WTC11 (cell line): ENCODE measurements around the gene CFL1. TPM values are rescaled to one million over a fixed set of nuclear protein-coding genes. Genes with fewer than 3 reads are reported as not detected.

Experiments
- ATAC-seq: fragments of 200-7000 bp; cut with Tn5 transposase; 2 replicates; pipeline ENCODE4 v1.10.0; 2021; ENCODE audit warnings: mild to moderate bottlenecking, moderate library complexity
- CTCF ChIA-PET: fragments of 300-600 bp; sonication (Branson Sonifier 250); formaldehyde crosslinking; loops from one replicate; lab custom pipeline; 2021; ENCODE audit warnings: antibody characterized with exemption; lab: Charles Lee
- POLR2A ChIA-PET: fragments of 350-600 bp; sonication (Branson Sonifier 250); formaldehyde crosslinking; loops from one replicate; lab custom pipeline; 2021; ENCODE audit warnings: antibody characterized with exemption; lab: Charles Lee
- DNase-seq: peaks from one replicate; pipeline ENCODE4 v3.0.0; 2021; ENCODE audit warnings: low spot score
- H3K27ac Mint-ChIP-seq: 2 replicates; pipeline ENCODE4 v1.8.0; 2021; ENCODE audit warnings: mixed read lengths
- H3K27me3 Mint-ChIP-seq: 2 replicates; pipeline ENCODE4 v1.8.0; 2021; ENCODE audit warnings: low read depth, mild to moderate bottlenecking, moderate library complexity, mixed read lengths
- H3K36me3 Mint-ChIP-seq: 2 replicates; pipeline ENCODE4 v1.8.0; 2021; ENCODE audit warnings: mixed read lengths
- H3K4me1 Mint-ChIP-seq: 2 replicates; pipeline ENCODE4 v1.8.0; 2022; ENCODE audit warnings: mixed read lengths
- H3K4me3 Mint-ChIP-seq: 2 replicates; pipeline ENCODE4 v1.8.0; 2021; ENCODE audit warnings: mild to moderate bottlenecking, moderate library complexity, mixed read lengths
- H3K9me3 Mint-ChIP-seq: 2 replicates; pipeline ENCODE4 v1.8.0; 2021; ENCODE audit warnings: mixed read lengths
- CREB1 ChIP-seq: sonication (generic); formaldehyde crosslinking; IDR thresholded peaks from 2 replicates; pipeline ENCODE4 v1.8.0; 2023; ENCODE audit warnings: mild to moderate bottlenecking, missing genetic modification reagents
- CREM ChIP-seq: sonication (generic); formaldehyde crosslinking; IDR thresholded peaks from 2 replicates; pipeline ENCODE4 v1.8.1; 2022; ENCODE audit warnings: mild to moderate bottlenecking, missing genetic modification reagents, moderate library complexity
- ETV6 ChIP-seq: sonication (generic); formaldehyde crosslinking; IDR thresholded peaks from 2 replicates; pipeline ENCODE4 v1.8.1; 2022; ENCODE audit warnings: mild to moderate bottlenecking, missing genetic modification reagents
- FOXK1 ChIP-seq: sonication (generic); formaldehyde crosslinking; IDR thresholded peaks from 2 replicates; pipeline ENCODE4 v1.8.0; 2022; ENCODE audit warnings: mild to moderate bottlenecking, moderate library complexity, missing genetic modification reagents
- GABPB1 ChIP-seq: sonication (generic); formaldehyde crosslinking; IDR thresholded peaks from 2 replicates; pipeline ENCODE4 v1.8.1; 2023; ENCODE audit warnings: mild to moderate bottlenecking, missing genetic modification reagents
- HMGA2 ChIP-seq: fragments of 250-450 bp; sonication (Bioruptor Pico); IDR thresholded peaks from 2 replicates; pipeline ENCODE4 v1.4.0; 2021; ENCODE audit warnings: mild to moderate bottlenecking, moderate library complexity
- KAT7 ChIP-seq: sonication (generic); formaldehyde crosslinking; IDR thresholded peaks from 2 replicates; pipeline ENCODE4 v1.8.1; 2023; ENCODE audit warnings: missing genetic modification reagents, mild to moderate bottlenecking, borderline replicate concordance
- NFATC4 ChIP-seq: fragments of 250-450 bp; sonication (Bioruptor Pico); IDR thresholded peaks from 2 replicates; pipeline ENCODE4 v1.9.0; 2021; ENCODE audit warnings: mild to moderate bottlenecking
- NFYB ChIP-seq: sonication (generic); formaldehyde crosslinking; conservative IDR thresholded peaks from 2 replicates; pipeline ENCODE4 v1.8.0; 2022; ENCODE audit warnings: low read depth, missing genetic modification reagents
- NR1H2 ChIP-seq: sonication (generic); formaldehyde crosslinking; IDR thresholded peaks from 2 replicates; pipeline ENCODE4 v1.9.0; 2021; ENCODE audit warnings: mild to moderate bottlenecking, moderate library complexity, missing genetic modification reagents
- PRRX2 ChIP-seq: fragments of 250-450 bp; sonication (Bioruptor Pico); IDR thresholded peaks from 2 replicates; pipeline ENCODE4 v1.8.0; 2021; ENCODE audit warnings: mild to moderate bottlenecking
- SMAD4 ChIP-seq: sonication (generic); formaldehyde crosslinking; IDR thresholded peaks from 2 replicates; pipeline ENCODE4 v1.8.0; 2022; ENCODE audit warnings: mild to moderate bottlenecking, missing genetic modification reagents
- SOX15 ChIP-seq: fragments of 250-450 bp; sonication (Bioruptor Pico); IDR thresholded peaks from 2 replicates; pipeline ENCODE4 v1.9.0; 2021; ENCODE audit warnings: mild to moderate bottlenecking
- TCF7 ChIP-seq: sonication (generic); formaldehyde crosslinking; IDR thresholded peaks from 2 replicates; pipeline ENCODE4 v1.8.0; 2022; ENCODE audit warnings: mild to moderate bottlenecking, low read depth, missing genetic modification reagents, moderate library complexity
- TEAD4 ChIP-seq: sonication (generic); formaldehyde crosslinking; IDR thresholded peaks from 2 replicates; pipeline ENCODE4 v1.8.0; 2022; ENCODE audit warnings: mild to moderate bottlenecking, missing genetic modification reagents
- TP53 ChIP-seq: sonication (generic); formaldehyde crosslinking; IDR thresholded peaks from 2 replicates; pipeline ENCODE4 v1.8.1; 2023; ENCODE audit warnings: mild to moderate bottlenecking, missing genetic modification reagents
- USF2 ChIP-seq: sonication (generic); formaldehyde crosslinking; IDR thresholded peaks from 2 replicates; pipeline ENCODE4 v1.8.1; 2023; ENCODE audit warnings: mild to moderate bottlenecking, missing genetic modification reagents, moderate library complexity
- ZNF138 ChIP-seq: sonication (generic); formaldehyde crosslinking; conservative IDR thresholded peaks from 2 replicates; pipeline ENCODE4 v1.8.1; 2022; ENCODE audit warnings: mild to moderate bottlenecking, moderate library complexity, missing genetic modification reagents
- ZNF396 ChIP-seq: fragments of 250-450 bp; sonication (Bioruptor Pico); IDR thresholded peaks from 2 replicates; pipeline ENCODE4 v1.8.0; 2021; ENCODE audit warnings: mild to moderate bottlenecking, moderate library complexity, borderline replicate concordance
- ZNF671 ChIP-seq: fragments of 250-450 bp; sonication (Bioruptor Pico); IDR thresholded peaks from 2 replicates; pipeline ENCODE4 v1.8.0; 2021; ENCODE audit warnings: mild to moderate bottlenecking
- total RNA-seq: library from RNA; stranded (reverse); gene quantifications from 3 replicates; pipeline ENCODE4 v1.2.3, GENCODE V29; 2021
- TF ChIP-seq, protein P1 (sequence below): sonication (generic); formaldehyde crosslinking; IDR thresholded peaks from 2 replicates; pipeline ENCODE4 v1.8.0; 2022; ENCODE audit warnings: missing genetic modification reagents
- TF ChIP-seq, protein P2 (sequence below): sonication (generic); formaldehyde crosslinking; IDR thresholded peaks from 2 replicates; pipeline ENCODE4 v1.8.1; 2023; ENCODE audit warnings: mild to moderate bottlenecking, missing genetic modification reagents, borderline replicate concordance
- TF ChIP-seq, protein P3 (sequence below): sonication (generic); formaldehyde crosslinking; IDR thresholded peaks from 2 replicates; pipeline ENCODE4 v1.8.0; 2023; ENCODE audit warnings: missing genetic modification reagents, mild to moderate bottlenecking, borderline replicate concordance

The CFL1 gene
- total RNA-seq, 1 experiment from 2014 or later, result 1,073 TPM

DNA sequence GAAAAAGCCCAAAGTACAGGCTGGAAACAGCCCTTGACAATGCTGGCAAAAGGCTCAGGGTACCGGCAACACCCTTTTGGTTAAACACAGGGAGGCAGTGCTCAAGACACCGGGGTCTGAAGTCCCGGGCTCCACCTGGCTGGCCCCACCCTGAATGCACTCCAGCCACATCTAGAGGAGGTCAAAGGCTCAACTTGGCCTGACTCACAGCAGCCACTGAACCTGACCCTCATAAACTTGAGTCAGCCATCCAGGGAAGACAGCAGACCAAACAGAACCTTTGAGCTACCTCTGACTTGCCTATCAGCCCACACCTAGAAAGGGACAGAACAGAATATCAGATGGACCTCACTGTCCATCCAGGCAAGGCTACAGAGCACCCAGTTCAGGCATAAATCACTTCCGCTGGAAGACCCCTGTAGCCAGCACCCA is 3.8 kb downstream of the CFL1 start:
- Mint-ChIP-seq H3K9me3 (peaks cover 6% of the 10 kb centered on the region; the same call in 1 of the 2 replicates), H3K36me3 (peaks cover 53% of the 10 kb centered on the region), H3K27me3 (no peaks in the 10 kb centered on the region), H3K27ac (peak overlapping the region; percentile 41), H3K4me3 (peak overlapping the region; percentile 37; the same call in 1 of the 2 replicates), H3K4me1 (peaks cover 23% of the 10 kb centered on the region)
- DNase-seq (no peak), ATAC-seq (no peak)
- TF ChIP-seq ZNF396, result no peak
- no peak for TF ChIP-seq TP53
- TF ChIP-seq HMGA2 (CRISPR knock-in tag), result no peak
- no peak for TF ChIP-seq SMAD4 (CRISPR knock-in tag)
- TF ChIP-seq ETV6 (CRISPR knock-in tag), result no peak
- TF ChIP-seq, protein P1, sequence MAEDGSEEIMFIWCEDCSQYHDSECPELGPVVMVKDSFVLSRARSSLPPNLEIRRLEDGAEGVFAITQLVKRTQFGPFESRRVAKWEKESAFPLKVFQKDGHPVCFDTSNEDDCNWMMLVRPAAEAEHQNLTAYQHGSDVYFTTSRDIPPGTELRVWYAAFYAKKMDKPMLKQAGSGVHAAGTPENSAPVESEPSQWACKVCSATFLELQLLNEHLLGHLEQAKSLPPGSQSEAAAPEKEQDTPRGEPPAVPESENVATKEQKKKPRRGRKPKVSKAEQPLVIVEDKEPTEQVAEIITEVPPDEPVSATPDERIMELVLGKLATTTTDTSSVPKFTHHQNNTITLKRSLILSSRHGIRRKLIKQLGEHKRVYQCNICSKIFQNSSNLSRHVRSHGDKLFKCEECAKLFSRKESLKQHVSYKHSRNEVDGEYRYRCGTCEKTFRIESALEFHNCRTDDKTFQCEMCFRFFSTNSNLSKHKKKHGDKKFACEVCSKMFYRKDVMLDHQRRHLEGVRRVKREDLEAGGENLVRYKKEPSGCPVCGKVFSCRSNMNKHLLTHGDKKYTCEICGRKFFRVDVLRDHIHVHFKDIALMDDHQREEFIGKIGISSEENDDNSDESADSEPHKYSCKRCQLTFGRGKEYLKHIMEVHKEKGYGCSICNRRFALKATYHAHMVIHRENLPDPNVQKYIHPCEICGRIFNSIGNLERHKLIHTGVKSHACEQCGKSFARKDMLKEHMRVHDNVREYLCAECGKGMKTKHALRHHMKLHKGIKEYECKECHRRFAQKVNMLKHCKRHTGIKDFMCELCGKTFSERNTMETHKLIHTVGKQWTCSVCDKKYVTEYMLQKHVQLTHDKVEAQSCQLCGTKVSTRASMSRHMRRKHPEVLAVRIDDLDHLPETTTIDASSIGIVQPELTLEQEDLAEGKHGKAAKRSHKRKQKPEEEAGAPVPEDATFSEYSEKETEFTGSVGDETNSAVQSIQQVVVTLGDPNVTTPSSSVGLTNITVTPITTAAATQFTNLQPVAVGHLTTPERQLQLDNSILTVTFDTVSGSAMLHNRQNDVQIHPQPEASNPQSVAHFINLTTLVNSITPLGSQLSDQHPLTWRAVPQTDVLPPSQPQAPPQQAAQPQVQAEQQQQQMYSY, result no peak
- TF ChIP-seq GABPB1, result no peak
- no peak for TF ChIP-seq FOXK1 (CRISPR knock-in tag)
- TF ChIP-seq, protein P2, sequence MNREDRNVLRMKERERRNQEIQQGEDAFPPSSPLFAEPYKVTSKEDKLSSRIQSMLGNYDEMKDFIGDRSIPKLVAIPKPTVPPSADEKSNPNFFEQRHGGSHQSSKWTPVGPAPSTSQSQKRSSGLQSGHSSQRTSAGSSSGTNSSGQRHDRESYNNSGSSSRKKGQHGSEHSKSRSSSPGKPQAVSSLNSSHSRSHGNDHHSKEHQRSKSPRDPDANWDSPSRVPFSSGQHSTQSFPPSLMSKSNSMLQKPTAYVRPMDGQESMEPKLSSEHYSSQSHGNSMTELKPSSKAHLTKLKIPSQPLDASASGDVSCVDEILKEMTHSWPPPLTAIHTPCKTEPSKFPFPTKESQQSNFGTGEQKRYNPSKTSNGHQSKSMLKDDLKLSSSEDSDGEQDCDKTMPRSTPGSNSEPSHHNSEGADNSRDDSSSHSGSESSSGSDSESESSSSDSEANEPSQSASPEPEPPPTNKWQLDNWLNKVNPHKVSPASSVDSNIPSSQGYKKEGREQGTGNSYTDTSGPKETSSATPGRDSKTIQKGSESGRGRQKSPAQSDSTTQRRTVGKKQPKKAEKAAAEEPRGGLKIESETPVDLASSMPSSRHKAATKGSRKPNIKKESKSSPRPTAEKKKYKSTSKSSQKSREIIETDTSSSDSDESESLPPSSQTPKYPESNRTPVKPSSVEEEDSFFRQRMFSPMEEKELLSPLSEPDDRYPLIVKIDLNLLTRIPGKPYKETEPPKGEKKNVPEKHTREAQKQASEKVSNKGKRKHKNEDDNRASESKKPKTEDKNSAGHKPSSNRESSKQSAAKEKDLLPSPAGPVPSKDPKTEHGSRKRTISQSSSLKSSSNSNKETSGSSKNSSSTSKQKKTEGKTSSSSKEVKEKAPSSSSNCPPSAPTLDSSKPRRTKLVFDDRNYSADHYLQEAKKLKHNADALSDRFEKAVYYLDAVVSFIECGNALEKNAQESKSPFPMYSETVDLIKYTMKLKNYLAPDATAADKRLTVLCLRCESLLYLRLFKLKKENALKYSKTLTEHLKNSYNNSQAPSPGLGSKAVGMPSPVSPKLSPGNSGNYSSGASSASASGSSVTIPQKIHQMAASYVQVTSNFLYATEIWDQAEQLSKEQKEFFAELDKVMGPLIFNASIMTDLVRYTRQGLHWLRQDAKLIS (CRISPR knock-in tag), result no peak
- no peak for TF ChIP-seq KAT7 (CRISPR knock-in tag)
- TF ChIP-seq TEAD4 (CRISPR knock-in tag), result no peak
- TF ChIP-seq TCF7, result no peak
- CTCF ChIA-PET, result interaction anchor here (3.6 to 6.3 kb wide), 2 partner anchors 31 to 36 kb away, joined by 49 to 134 read pairs; partner anchors contain the start of genes CCDC85B and FIBP
- POLR2A ChIA-PET, result interaction anchor here (1.0 kb wide), 1 partner anchor 13 kb away, joined by 3 read pairs; no protein-coding TSS in a partner anchor

DNA sequence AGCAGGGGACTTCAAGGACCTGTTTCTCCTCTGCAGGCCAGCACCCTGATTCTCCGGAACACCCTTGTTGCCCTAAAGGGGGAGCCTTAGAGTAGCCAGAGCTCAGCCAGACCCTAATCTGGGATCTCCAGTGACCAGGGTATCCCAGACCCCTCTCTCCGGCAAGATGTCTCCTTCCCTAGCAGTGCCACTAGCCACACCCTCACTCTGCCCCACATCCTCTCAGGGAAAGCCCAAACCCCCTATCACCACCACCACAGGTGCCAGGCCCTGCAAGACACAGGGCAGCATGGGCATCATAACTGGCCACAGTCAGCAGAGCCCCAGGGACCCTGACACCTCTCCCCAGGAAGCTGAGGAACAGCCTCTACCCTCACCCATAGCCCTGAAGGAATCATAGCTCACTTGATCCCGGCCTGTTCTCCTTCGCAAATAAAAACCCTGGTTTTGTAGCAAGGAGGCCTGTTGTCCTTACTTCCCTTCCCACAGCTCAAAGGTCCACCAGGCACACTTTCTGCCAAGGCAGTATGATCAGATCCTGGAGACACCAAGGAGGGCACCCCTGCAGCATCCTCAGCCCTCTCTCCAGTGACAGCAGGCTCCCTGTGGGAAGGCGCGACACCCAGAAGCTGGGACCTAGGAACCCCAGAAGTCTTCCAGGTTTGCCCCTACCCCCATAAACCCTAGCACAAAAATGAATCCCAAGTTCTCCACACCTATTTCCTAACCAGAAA is 4.6 kb downstream of the CFL1 start:
- Mint-ChIP-seq H3K4me1 (peaks cover 24% of the 10 kb centered on the region), H3K36me3 (peaks cover 53% of the 10 kb centered on the region), H3K4me3 (no peak overlapping the region), H3K27ac (peak overlapping the region; percentile 72), H3K27me3 (peaks cover 4% of the 10 kb centered on the region; the same call in 1 of the 2 replicates), H3K9me3 (peaks cover 6% of the 10 kb centered on the region; the same call in 1 of the 2 replicates)
- DNase-seq, result no peak
- ATAC-seq, result peak; percentile 16
- ChIA-PET CTCF (interaction anchor here (0.9 to 6.3 kb wide), 14 partner anchors 8 to 162 kb away, joined by 3 to 134 read pairs (median 4); partner anchors contain the start of genes AP5B1, CCDC85B, CST6 and FIBP), POLR2A (interaction anchor here (0.6 to 1.1 kb wide), 6 partner anchors 8 to 133 kb away, joined by 3 to 6 read pairs (median 4); partner anchors contain the start of genes FIBP, RNASEH2C and SNX32)
- TF ChIP-seq NFATC4 (CRISPR knock-in tag) (peak; percentile 55), CREB1 (CRISPR knock-in tag) (no peak), USF2 (CRISPR knock-in tag) (no peak), SOX15 (CRISPR knock-in tag) (no peak), CREM (CRISPR knock-in tag) (no peak), NFYB (CRISPR knock-in tag) (no peak), NR1H2 (CRISPR knock-in tag) (no peak), ETV6 (CRISPR knock-in tag) (0 out of 2 replicates have a peak, but pooled peaks have one; percentile 17), PRRX2 (peak; percentile 85), ZNF671 (CRISPR knock-in tag) (peak; percentile 12; the same call in 1 of the 2 replicates), ZNF138 (CRISPR knock-in tag) (no peak), TCF7 (no peak)
- TF ChIP-seq, protein P3, sequence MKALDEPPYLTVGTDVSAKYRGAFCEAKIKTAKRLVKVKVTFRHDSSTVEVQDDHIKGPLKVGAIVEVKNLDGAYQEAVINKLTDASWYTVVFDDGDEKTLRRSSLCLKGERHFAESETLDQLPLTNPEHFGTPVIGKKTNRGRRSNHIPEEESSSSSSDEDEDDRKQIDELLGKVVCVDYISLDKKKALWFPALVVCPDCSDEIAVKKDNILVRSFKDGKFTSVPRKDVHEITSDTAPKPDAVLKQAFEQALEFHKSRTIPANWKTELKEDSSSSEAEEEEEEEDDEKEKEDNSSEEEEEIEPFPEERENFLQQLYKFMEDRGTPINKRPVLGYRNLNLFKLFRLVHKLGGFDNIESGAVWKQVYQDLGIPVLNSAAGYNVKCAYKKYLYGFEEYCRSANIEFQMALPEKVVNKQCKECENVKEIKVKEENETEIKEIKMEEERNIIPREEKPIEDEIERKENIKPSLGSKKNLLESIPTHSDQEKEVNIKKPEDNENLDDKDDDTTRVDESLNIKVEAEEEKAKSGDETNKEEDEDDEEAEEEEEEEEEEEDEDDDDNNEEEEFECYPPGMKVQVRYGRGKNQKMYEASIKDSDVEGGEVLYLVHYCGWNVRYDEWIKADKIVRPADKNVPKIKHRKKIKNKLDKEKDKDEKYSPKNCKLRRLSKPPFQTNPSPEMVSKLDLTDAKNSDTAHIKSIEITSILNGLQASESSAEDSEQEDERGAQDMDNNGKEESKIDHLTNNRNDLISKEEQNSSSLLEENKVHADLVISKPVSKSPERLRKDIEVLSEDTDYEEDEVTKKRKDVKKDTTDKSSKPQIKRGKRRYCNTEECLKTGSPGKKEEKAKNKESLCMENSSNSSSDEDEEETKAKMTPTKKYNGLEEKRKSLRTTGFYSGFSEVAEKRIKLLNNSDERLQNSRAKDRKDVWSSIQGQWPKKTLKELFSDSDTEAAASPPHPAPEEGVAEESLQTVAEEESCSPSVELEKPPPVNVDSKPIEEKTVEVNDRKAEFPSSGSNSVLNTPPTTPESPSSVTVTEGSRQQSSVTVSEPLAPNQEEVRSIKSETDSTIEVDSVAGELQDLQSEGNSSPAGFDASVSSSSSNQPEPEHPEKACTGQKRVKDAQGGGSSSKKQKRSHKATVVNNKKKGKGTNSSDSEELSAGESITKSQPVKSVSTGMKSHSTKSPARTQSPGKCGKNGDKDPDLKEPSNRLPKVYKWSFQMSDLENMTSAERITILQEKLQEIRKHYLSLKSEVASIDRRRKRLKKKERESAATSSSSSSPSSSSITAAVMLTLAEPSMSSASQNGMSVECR (CRISPR knock-in tag), result no peak
